GM18909 (cell line): ENCODE results near the gene SMIM22.

Experiments
- ATAC-seq: cut with Tn5 transposase; IDR thresholded peaks from one replicate; pipeline ENCODE4 v1.9.1; 2021; ENCODE audit warnings: mild to moderate bottlenecking; ENCODE audit not compliant: unreplicated experiment, poor library complexity

The SMIM22 gene

GRCh38 chr16:4792951-4793513 is 2.1 kb upstream of the SMIM22 start:
- ATAC-seq, result no peak

- no peak for ATAC-seq
Observed at GRCh38 chr16:4795828-4796572, 831 bp downstream of the SMIM22 start.

DNA sequence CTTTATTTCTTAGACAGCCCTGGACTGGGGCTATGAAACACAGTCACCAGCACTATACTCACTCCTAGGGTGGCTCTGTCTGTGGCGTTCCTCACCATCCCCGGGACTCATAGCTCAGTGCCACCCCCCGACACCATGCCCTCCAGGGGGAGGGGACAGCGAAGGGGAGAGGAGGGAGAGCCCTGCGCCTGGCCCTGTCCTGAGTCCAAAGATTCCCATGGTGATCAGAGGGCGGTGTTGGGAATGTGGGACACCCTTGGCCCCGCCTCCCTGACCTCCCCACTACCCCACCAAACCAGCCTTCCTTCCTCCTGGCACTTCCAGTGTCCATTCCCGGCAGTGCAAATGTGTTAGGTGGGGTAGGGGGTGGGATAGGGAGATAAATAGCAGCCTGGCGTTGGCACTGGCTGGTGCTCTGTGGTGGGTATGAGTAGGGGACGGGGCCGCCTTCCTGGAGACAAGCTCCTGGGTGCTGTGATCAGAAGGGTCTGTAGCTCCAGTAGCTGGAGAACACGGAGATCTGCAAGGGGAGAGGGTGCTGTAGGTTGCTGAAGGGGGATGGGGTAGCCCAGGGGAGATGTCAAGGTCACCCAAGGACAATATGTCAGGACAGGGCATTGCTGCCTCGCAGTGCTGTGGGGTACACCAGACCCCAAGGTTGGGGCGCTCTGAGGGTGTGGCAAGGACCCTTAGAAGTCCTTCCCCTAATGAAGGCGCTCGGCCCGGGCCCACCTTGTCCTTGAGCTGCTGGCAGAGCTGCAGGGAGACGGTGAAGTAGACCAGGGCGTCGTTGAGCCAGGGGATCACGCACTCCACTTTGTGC is 2.0 kb downstream of the SMIM22 start:
- no peak for ATAC-seq

DNA sequence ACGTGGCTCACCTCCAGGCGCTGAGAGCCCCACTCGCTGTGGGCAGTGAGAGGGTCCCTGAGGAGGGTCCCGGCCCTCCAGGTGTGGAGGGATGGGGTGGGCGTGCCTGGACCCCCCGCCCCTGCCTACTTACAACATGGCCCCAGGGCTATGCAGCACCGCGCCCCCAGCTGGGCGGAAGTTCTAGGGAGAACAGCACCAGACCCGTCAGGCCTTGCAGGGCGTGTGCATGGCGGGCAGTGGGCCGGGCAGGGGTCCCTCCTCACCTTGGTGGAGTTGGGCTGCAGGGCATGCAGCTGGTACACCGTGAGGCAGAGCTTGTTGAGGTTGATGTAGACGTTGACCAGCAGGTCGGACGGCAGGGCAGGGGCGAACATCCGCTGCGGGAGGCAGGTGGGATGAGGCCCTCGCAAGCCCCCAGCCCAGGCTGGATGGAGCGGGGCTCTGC is 2.7 kb downstream of the SMIM22 start:
- no peak for ATAC-seq

DNA sequence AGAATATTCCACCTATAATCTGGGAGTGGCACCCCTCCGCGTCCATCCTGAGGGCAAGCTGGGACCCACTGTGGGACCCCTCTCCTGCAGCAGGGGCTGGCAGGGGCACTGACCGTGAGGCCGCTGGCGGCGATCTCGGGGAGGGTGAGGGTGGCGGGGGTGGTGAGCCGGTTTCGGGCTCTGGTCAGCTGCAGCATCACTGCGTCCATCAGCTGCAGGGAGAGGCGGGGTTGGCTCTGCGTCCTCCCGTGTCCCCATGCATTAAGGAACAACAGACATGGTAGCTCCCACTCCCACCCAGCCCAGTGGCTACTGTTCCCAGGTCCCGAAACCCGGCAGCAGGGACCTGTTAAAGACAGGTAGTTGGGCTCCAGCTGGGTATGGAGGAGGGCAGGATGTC is 3.3 kb downstream of the SMIM22 start:
- ATAC-seq, result no peak

- ATAC-seq, result no peak
Observed at GRCh38 chr16:4799171-4799855, 4.1 kb downstream of the SMIM22 start.

- ATAC-seq, result no peak
Observed at GRCh38 chr16:4800290-4801041, 5.3 kb downstream of the SMIM22 start.

DNA sequence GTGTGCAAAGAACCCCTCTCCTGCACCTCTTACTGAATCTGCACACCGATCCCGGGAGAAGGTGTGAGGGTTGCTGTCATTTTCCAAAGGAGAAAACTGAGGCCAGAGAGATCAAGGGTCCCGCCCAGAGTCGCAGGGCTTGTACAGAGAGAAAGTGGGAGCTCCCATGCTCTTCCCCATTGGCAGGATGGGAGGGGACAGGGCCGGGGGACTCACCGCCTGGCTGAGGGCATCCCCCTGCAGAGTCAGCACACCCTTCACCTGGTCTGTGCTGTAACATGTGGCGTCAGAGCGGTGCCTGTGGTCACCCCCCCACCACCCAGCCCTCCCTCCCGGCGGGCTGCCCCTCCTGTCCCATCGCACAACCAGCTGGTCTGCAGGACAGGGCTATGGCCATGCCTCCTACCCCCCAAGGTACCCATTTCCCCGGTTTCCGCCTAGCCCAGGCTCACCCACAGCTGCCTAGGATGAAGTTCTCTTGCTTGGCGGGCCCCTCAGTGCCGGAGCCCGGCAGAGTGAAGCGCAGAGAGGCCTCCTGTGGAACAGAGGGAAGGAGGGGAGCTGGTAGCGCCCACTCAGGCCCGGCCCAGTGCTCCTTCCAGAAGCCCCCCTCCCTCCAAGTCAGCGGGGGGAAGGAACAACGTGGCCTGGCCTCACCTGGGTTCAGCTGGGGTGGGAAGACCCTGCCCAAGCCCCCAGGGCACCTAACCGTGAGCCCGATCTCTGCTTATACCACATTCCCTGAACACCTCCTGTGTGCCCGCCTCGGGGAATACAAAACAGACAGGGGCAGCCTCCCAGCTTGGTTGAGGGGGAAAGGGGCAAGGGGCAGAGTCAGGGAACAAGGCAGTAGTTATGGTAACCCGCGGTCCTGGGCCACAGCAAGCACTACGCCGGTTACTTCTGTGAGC is 6.1 kb downstream of the SMIM22 start:
- no peak for ATAC-seq

- peak; percentile 51 for ATAC-seq
Observed at GRCh38 chr16:4801962-4802658, 6.9 kb downstream of the SMIM22 start, which contains the start of gene ROGDI. ROGDI (minus strand) TSS chr16:4802633; CDS start chr16:4802571, 62 bp downstream.

DNA sequence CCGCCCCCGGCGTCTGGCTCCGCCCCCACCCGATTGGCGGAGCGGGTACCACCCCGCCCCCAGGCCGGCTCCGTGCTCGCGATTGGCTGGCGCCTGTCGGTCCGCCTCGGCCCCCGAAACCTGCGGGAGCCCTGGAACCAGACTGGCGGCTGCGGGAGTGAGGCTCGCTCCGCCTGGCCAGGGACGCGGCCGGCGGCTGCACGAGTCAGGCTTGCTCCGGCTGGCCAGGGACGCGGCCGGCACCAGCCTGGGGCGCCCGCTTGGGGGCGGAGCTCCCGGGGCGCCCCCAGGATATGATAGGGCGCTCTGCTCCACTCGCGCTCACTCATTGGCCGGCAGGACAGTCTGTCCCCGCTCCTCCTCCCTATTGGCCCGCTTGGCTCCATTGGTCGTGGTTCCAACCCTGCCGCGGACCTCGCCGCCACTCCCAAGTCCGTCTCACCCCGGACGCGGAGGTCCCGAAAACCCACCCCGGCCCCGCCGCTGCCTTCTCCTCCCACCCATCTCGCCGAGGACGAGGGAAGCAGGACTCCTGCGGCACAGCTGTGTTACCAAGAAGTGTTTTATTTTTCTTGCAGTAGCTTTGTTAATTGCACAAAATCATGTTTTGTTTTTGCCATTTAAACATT is 7.6 kb downstream of the SMIM22 start:
- ATAC-seq, result peak; percentile 91

GRCh38 chr16:4803401-4803844 is 8.3 kb downstream of the SMIM22 start:
- ATAC-seq, result no peak

DNA sequence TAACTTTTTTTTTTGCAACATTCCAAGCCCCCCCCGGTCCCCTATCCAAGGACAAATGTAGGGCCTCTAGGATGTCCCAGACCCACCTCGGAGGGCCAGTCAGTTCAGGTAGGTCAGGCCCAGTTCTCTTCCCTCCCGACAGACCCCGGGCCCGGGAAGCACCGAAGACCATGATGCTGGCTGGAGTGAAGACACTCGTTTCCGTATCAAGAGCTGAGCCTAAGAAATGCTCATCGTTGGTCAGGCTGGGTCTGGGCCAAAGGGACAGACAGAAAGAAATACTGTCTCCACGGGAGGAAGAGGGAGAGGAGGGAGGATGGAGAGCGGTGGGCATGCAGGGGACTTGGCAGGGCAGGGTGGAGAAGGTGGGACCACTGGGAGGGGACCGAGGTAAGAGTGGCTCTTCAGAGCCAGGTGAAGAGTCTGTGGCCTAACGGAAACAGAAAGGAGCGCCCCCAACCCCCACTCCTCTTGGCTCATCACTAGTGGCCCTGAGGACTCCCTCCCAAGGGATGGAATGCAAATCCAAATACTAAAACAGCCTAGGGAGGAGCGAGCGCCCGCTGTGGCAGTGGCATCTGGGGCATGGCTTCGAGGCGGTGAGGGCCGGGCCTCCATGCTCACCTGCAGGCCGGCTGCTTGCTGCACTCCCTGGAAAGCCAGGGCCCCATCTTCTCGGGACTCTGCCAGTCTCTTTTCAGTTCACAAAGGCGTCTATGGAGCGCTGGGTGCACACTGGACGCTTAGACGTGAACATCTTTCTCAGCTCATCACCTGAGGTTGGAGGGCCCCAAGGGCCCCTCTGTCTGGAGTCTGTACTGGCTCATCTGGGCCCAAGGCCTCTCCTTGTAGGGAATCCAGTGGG is 9.0 kb downstream of the SMIM22 start:
- no peak for ATAC-seq

DNA sequence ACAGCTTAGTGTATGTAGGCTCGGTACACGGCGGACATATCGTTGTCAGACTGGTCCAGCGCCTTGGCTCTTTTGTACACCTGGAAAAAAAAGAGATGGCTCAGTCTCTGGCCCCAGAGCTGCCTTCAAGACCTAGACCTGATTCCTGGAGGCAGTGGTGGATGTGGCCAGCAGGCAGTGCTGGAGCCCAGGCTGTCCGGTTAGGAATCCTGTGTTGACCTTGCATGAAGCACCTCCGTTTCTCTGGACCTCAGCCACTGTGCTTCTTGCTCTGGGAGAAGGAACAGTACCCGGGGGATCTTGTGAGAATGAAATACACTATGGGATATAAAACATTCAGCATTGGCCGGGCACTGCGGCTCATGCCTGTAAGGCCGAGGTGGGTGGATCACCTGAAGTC is 10.1 kb downstream of the SMIM22 start:
- ATAC-seq, result no peak

DNA sequence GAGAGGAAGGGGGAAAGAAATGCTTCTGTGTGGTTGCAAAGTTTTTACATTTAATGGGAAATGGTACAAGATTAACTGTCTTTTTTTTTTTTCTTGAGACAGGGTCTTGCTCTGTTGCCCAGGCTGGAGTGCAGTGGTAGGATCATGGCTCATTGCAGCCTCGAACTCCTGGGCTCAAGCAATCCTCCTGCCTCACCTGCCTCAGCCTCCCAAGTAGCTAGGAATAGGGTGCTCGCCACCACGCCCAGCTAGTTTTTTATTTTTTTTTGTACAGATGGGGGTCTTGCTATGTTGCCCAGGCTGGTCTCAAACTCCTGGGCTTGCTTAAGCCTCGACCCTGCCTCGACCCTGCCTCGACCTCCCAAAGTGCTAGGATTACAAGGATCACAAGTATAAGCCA is 11.1 kb downstream of the SMIM22 start:
- no peak for ATAC-seq

DNA sequence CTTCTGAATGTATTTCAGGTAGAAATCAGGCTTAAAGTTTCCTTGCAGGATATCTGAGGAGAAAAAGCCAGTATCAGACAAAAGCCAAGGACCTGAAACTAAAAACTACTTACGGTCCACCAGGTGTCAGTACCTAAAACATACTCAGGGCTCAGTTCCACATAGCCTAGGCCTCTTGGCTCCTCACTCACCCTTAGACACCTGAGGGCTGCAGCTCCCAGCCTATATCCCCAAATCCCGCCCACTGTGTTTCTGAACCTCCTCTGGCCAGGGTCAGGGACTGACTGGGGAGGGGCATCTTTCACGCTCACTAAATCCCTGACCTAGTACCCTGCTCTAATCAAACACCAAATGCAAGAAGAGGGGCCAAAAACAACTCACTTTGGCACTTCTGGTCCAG is 16.1 kb downstream of the SMIM22 start:
- no peak for ATAC-seq

DNA sequence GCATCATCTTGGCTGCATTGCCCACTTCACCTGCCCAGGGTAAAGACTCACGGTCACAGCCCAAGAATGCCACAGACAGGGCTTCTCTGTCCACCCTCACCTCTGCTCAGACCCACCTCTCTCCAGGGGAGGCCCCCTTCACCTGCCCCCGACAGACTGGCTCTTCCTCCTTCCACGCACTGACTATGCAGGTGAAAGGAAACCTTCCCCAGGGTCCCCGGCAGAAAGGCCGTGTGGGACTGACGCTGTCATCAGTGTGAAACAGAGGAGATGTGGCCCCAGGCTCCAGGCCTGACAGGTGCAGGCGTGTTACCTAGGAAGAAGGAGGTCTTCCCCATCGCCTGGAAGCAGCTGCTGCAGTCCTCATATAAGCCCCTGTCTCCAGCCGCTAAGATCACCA is 16.6 kb downstream of the SMIM22 start:
- no peak for ATAC-seq
